ELF-1 (cell line): Measurements from ENCODE around the gene HNRNPC.
"Not testable (repeated sequence)": the region's sequence is repeated elsewhere in the genome, so short reads cannot be mapped to it uniquely, and the experiment has no call there.

Experiments
- DNase-seq: peaks from one replicate; pipeline ENCODE4 v3.0.0-alpha.2; 2016; ENCODE audit warnings: low read depth, low spot score

Gene HNRNPC

GRCh38 chr14:21245813-21246212, 23.4 kb downstream of the HNRNPC start:
- DNase-seq = no peak

GRCh38 chr14:21244544-21244943, 24.7 kb downstream of the HNRNPC start:
- no peak for DNase-seq

GRCh38 chr14:21241218-21241819, 27.9 kb downstream of the HNRNPC start:
- DNase-seq = no peak

DNA sequence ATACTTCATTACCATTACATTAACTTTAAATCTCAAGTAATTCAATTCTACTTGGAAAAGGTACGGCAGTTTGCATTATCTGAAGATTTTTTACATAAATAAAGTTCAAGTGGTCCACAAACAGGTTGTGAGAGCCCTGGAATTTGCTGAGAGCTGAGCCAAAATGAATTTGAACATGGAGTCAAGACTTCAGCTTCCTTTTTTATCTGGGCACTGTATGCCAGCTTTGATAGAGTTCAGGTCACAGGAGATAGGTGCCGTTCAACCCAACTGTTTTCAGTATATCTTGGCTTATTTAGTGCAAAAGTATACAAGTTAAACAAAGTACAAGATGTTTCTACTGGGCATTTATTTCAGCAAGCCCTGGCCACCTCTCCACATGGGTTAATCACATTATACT, 28.8 kb downstream of the HNRNPC start:
- no peak for DNase-seq

DNA sequence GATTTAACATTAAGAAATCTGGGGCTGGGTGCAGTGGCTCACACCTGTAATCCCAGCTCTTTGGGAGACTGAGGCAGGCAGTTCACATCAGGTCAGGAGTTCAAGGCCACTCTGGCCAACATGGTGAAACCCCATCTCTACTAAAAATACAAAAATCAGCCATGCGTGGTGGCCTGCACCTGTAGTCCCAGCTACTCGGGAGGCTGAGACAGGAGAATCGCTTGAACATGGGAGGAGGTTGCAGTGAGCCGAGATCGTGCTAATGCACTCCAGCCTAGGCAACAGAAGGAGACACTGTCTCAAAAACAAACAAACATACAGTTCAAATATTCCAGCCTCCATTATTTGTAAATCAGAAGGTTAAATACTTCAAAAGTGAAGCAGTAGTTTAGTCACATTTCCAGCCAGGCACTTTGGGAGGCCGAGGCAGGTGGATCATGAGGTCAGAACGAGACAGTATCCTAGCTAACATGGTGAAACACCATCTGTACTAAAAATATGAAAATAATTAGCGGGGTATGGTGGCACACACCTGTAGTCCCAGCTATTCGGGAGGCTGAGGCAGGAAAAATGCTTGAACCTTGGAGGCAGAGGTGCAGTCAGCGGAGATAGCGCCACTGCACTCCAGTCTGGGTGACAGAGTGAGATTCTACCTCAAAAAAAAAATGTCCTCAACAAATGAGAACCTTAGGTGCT, 30.3 kb downstream of the HNRNPC start:
- no peak for DNase-seq

DNA sequence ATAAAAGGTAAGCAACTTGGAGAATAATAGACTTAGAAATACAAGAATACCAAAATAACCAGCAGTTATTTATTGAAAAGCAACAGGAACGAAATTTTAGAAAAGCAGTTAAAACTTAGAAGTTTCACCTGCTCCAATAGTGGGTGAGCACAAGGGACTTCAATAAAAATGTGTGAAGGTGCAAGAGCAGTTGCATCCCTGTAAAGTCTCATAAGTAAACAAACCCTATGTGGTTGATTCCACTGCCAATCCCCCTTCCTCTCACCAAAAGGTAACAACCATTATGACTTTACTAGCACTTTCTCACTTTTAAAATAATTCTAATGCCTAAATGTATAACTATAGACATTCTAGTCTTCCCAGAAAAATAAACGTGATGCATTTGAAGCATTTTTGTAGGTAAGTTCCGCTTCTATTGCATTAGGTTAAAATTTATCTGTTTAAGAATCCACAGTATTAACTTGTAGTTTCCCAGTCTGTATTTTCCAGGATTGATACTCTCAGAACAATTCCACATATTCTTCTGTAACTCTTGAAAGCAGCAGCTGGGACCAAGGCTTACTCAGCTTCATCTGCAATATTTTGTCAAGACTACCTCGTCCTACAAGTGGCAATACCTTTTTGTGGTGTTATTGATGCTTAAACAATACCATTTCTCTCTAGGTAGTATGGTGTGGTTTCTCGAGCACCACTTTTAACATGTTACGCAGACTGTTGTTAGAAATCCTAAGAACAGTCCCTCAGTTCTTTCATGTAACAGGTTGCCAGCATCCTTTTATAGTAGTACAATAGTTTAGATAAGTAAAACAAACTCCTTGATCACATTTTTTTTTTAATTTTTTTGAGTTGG, 32.1 kb downstream of the HNRNPC start:
- no peak for DNase-seq

GRCh38 chr14:21234112-21234511, 35.1 kb downstream of the HNRNPC start:
- no peak for DNase-seq

- DNase-seq = no peak
These were observed 35.7 kb downstream of the HNRNPC start for GRCh38 chr14:21233457-21234076.

GRCh38 chr14:21231020-21231652, 38.1 kb downstream of the HNRNPC start:
- no peak for DNase-seq

- DNase-seq = no peak
These were observed 39.4 kb downstream of the HNRNPC start for GRCh38 chr14:21229821-21230220.

- no peak for DNase-seq
These were observed 41.3 kb downstream of the HNRNPC start for GRCh38 chr14:21227981-21228380.

- no peak for DNase-seq
These were observed 42.1 kb downstream of the HNRNPC start for GRCh38 chr14:21227150-21227549.

GRCh38 chr14:21226467-21226866, 42.8 kb downstream of the HNRNPC start:
- DNase-seq = no peak

- not testable (repeated sequence) for DNase-seq
These were observed 44.1 kb downstream of the HNRNPC start for GRCh38 chr14:21225164-21225563.

DNA sequence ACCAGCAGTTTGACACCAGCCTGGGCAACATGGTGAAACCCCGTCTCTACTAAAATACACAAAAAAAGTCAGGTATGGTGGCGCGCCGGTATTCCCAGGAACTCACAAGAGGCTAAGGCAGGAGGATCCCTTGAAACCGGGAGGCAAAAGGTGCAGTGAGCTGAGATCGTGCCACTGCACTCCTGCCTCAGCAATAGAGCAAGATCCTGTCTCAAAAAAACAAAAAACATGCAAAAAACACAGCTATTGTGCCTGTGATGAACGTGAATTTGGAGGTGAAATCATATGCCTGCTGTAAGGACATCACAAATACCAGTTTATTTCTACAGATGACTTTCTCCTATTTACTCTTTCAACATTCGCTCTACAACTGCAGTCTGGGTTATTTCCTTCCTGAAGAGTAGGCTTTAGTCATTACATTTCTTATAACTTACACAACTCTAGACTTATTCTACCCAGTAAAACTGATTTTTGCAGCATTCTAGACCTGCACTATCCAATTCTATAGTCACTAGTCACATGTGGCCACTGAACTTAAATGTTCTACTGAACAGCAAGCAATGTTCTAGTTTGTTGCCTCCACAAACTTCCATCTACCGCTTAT, 48.3 kb downstream of the HNRNPC start:
- DNase-seq = no peak

DNA sequence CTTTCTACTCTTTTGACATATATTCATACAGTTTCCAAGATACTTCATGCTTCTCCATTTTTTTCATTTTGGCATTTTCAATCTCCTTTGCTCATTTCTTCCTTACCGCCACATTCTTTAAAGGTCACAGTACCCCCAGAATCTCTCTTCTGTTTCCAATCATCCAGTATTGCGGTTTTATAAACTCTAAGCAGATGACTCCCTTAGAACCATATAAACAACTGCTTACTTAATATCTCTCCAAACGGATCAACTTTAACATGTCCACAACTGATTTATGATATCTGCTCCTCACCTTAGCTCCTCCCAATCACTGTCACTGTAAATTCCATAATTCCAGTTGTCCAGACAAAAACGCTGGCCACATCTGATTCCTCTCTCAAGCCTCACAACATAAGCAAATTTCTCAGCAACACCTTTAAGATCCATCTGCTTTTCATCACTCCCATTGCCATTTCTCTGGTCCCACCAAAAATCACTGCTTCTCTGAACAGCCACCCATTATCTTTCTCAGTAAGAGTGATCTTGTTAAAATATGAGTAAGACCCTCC, 49.6 kb downstream of the HNRNPC start:
- no peak for DNase-seq

- no peak for DNase-seq
These were observed 50.1 kb downstream of the HNRNPC start for GRCh38 chr14:21219120-21219519.

GRCh38 chr14:21215879-21216251, 53.4 kb downstream of the HNRNPC start:
- no peak for DNase-seq

- no peak for DNase-seq
These were observed 53.9 kb downstream of the HNRNPC start for GRCh38 chr14:21215130-21215878.

DNA sequence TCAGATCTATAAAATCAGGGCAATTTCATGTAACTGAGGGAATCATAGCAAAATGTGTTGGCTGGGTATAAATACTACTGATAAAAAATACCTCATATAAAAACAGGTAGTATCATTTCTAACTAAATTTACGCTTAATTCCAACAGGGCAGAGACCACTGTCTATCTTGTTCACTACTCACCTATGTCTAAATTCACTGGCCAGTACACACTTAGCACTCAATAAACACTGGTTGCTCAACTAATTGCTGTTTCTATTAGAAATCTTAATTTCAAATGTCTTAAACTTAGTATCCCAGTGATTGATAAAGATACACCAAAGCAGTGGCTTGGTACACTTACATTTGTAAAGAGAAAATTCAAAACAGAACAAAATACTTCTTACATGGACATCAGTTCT, 55.6 kb downstream of the HNRNPC start:
- no peak for DNase-seq
